Pancreas (tissue), 10 donors: ENCODE data around the gene SORBS2. TPM values are rescaled to one million over a fixed set of nuclear protein-coding genes. Genes with fewer than 3 reads are reported as not detected.
A peak's percentile ranks its signal among the peaks of the same experiment; 100 is the strongest.
"Not testable (repeated sequence)": the region's sequence is repeated elsewhere in the genome, so short reads cannot be mapped to it uniquely, and the experiment has no call there.

Experiments used
- ATAC-seq, 4 donors: fragments of 200-7000 bp; cut with Tn5 transposase; one replicate each; pipeline versions ENCODE4 v1.8.0 to v1.9.1; 2020; ENCODE audit warnings: mild to moderate bottlenecking in 4 of 4, moderate library complexity in 4 of 4
- DNase-seq, 6 donors: peaks; one replicate each; pipeline ENCODE4 v3.0.0-alpha.2; 2020
- FAIRE-seq: peaks from 2 replicates; lab custom pipeline; 2012; peaks lifted over from hg19 to GRCh38; lab: Jason Lieb, UNC
- H3K27ac ChIP-seq, 4 donors: fragments of 200-600 bp; sonication (generic); 1 replicate in 3 of 4; 2 replicates in 1 of 4; pipeline versions ENCODE4 v1.5.0 to v1.8.0; 2020
- H3K27me3 ChIP-seq, 4 donors: fragments of 200-600 bp; one replicate each; pipeline ENCODE4 v1.8.0; 2021
- H3K36me3 ChIP-seq, 3 donors: fragments of 200-600 bp; sonication (generic) in 1 of 3; one replicate each; pipeline versions ENCODE4 v1.5.0 to v1.8.0; 2020 to 2021
- H3K4me1 ChIP-seq, 3 donors: fragments of 200-600 bp; one replicate each; pipeline ENCODE4 v1.8.0; 2021
- H3K4me3 ChIP-seq, 4 donors: fragments of 200-600 bp; sonication (generic) in 2 of 4; one replicate each; pipeline versions ENCODE4 v1.5.0 to v1.8.0; 2020 to 2021
- H3K9me3 ChIP-seq, 4 donors: fragments of 200-600 bp; one replicate each; pipeline ENCODE4 v1.8.0; 2021
- CTCF ChIP-seq, 4 donors: fragments of 200-600 bp; sonication (generic) in 3 of 4; IDR thresholded peaks; one replicate each; pipeline versions ENCODE4 v1.5.0 to v1.8.0; 2021; ENCODE audit warnings: antibody characterized with exemption in 4 of 4
- WGBS, 2 donors: extraction: QIAGEN DNeasy Blood & Tissue Kit; methylation state at CpG; one replicate each; pipeline ENCODE4 v1.1.7; 2013; 5-methylcytosine and 5-hydroxymethylcytosine counted together
- intact Hi-C, 3 donors: fragments of 100-400 bp; cut with DNase I; formaldehyde crosslinking; loops; one replicate each; pipeline versions ENCODE4 v1.11.1 to v1.14.2; 2022
- polyA plus RNA-seq, 2 donors: library from polyadenylated mRNA; stranded (reverse); fragments of 200-250 nt; gene quantifications; one replicate each; pipeline ENCODE4 v1.2.3, GENCODE V29; 2013
- total RNA-seq, 6 donors: library from RNA; stranded (reverse); fragmentation: NEBNext Ultra II Directional in 4 of 6; extraction: Animal tissue kit (Norgen Biotek cat#: 25700) in 4 of 6; gene quantifications; one replicate each; pipeline versions ENCODE4 v1.2.1 to v1.2.4, GENCODE V29; 2021 to 2023
- donor health status: healthy with polysubstance abuse.
- donor health status: DM: no; HTN: no; CAD: no; lungs with moderate emphysema.
- donor health status: DM: no; HTN: no; CAD: no.
- donor health status: control.
- donor health status: control.
- donor health status: Bipolar disorder and iron deficiency.
- donor health status: DM: yes; HTN: yes; CAD: no.
- donor health status: DM: no; HTN: no; CAD: no.
- donor health status: DM: no; HTN: no; CAD: no.
- donor health status: DM: yes; HTN: yes; CAD: no.

The SORBS2 gene
- total RNA-seq (100 to 1,000 TPM; 103 to 245 (median 145) TPM), polyA plus RNA-seq (10 to 100 TPM; 61.7 to 74.9 TPM)

GRCh38 chr4:185811509-185812364 lies at the start of gene SORBS2:
TSS of gene SORBS2 (minus strand) at chr4:185812194. CDS start at chr4:185690571, 121,623 bp downstream.
- no peak for TF ChIP-seq CTCF (IDR thresholded peaks at IDR 0.05)
- intact Hi-C loops: no loop called here
- Histone ChIP-seq H3K9me3 (no peaks in the 10 kb centered on the region), H3K4me3 (peak within 1 kb of the TSS; percentile 24 to 69 (median 52)), H3K27me3 (no peaks in the 10 kb centered on the region), H3K4me1 (peaks cover 16 to 35% (median 17%) of the 10 kb centered on the region in 3 donors), H3K36me3 (no peaks in the 10 kb centered on the region), H3K27ac (peak within 1 kb of the TSS; percentile 64 to 93 (median 82))
- DNase-seq: peak; percentile 72 to 88 (median 77)
- ATAC-seq: peak; percentile 82 to 88 (median 84)
- no peak for FAIRE-seq
- WGBS, 2 donors: 5 to 8% methylated on average over 20 of the region's 20 CpGs

- peak; percentile 76 to 95 (median 89) for ATAC-seq
- Histone ChIP-seq H3K9me3 (no peaks in the 10 kb centered on the region), H3K27me3 (no peaks in the 10 kb centered on the region), H3K36me3 (no peaks in the 10 kb centered on the region), H3K27ac (peak overlapping the region in 1 of 4 donors; percentile 37), H3K4me3 (no peak overlapping the region), H3K4me1 (peaks cover 0 to 15% (median 7%) of the 10 kb centered on the region in 3 donors)
- no peak for FAIRE-seq
- no peak for TF ChIP-seq CTCF (IDR thresholded peaks at IDR 0.05)
- WGBS, 2 donors: 8% methylated on average over 7 of the region's 7 CpGs
- intact Hi-C loops: no loop called here
- DNase-seq: peak in 3 of 6 donors; percentile 33 to 66 (median 35)
Observed at GRCh38 chr4:185859111-185859510, 47.1 kb upstream of the SORBS2 start.

GRCh38 chr4:185857561-185857960 lies 45.6 kb upstream of the SORBS2 start:
- H3K27ac ChIP-seq, DNase-seq, FAIRE-seq, H3K27me3 ChIP-seq, H3K36me3 ChIP-seq, H3K9me3 ChIP-seq, ATAC-seq, H3K4me3 ChIP-seq, intact Hi-C loops: not testable (repeated sequence)
- peaks cover 0 to 14% (median 3%) of the 10 kb centered on the region in 3 donors for H3K4me1 ChIP-seq
- WGBS, 2 donors: 65 to 68% methylated on average over 4 of the region's 4 CpGs

- DNase-seq (no peak), ATAC-seq (no peak), FAIRE-seq (no peak)
- H3K4me1 ChIP-seq: peaks cover 0 to 11% (median 9%) of the 10 kb centered on the region in 3 donors
- no peaks in the 10 kb centered on the region for H3K36me3 ChIP-seq
- H3K4me3 ChIP-seq: no peak overlapping the region
- no peaks in the 10 kb centered on the region for H3K27me3 ChIP-seq
- TF ChIP-seq CTCF (IDR thresholded peaks at IDR 0.05): no peak
- no peaks in the 10 kb centered on the region for H3K9me3 ChIP-seq
- H3K27ac ChIP-seq: no peak overlapping the region
- intact Hi-C loops: no loop called here
- 91 to 98% methylated on average over 3 of the region's 3 CpGs for WGBS, 2 donors
Observed at GRCh38 chr4:185853841-185854240, 41.8 kb upstream of the SORBS2 start.

GRCh38 chr4:185852961-185853360 lies 41.0 kb upstream of the SORBS2 start:
- 68 to 77% methylated on average over 1 of the region's 1 CpG for WGBS, 2 donors
- FAIRE-seq (no peak), ATAC-seq (no peak), DNase-seq (no peak)
- intact Hi-C loops: no loop called here
- no peaks in the 10 kb centered on the region for H3K9me3 ChIP-seq
- H3K27ac ChIP-seq: no peak overlapping the region
- peaks cover 0 to 9% (median 8%) of the 10 kb centered on the region in 3 donors for H3K4me1 ChIP-seq
- H3K36me3 ChIP-seq: no peaks in the 10 kb centered on the region
- no peak overlapping the region for H3K4me3 ChIP-seq
- no peak for TF ChIP-seq CTCF (IDR thresholded peaks at IDR 0.05)
- no peaks in the 10 kb centered on the region for H3K27me3 ChIP-seq
